Daoy (cell line): ENCODE measurements around the gene PI16. TPM values are rescaled to one million over a fixed set of nuclear protein-coding genes. Genes with fewer than 3 reads are reported as not detected.
"Not testable (repeated sequence)": the region's sequence is repeated elsewhere in the genome, so short reads cannot be mapped to it uniquely, and the experiment has no call there.

Source experiments
- DNase-seq: peaks from one replicate; pipeline ENCODE4 v3.0.0-alpha.2; 2015; ENCODE audit warnings: low read depth
- total RNA-seq: library from RNA; depleted of rRNA; stranded (reverse); fragments of >200 nt; shearing (Covaris generic); gene quantifications from 2 replicates; pipeline ENCODE4 v1.2.3, GENCODE V29; 2014

The PI16 gene
- total RNA-seq, 1 experiment from 2014 or later, result 0.06 TPM

DNA sequence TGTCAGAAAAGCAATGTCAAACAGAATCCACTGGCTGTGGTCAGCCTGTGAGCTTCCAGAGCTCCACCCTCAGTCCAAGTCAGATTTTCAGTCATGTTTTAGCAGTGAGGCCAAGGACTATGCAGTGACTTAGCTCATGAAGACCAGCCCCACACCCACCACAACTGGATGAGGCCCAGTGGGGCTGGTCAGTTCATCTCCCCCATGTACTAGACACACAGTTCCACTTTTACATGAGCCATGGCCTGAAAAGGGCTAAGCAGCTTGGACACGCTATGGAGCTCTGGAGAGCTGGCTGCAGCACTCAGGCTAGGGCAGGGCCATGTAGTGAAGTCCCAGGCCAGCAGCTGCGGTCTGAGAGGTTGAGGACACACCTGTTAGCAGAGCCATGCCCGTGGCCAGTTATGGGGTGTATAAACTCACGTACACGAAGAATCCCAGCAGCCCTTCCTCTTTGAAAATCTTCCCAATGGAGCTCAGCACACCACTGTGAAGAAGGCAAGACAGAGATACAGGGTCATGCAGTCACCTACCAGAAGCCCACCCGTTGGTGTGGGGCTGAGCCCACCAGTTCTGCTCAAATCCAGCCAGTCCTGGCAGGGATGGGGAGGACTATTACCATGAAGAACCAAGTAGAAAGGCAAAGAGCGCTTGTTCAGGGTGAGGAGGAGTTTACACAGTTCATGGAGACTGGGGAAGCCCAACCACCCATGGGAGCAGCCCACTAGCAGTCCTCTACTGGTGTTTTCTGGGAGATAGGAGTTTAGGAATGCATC is 20.9 kb downstream of the PI16 start:
- DNase-seq, result no peak

GRCh38 chr6:36976007-36976264 is 21.4 kb downstream of the PI16 start:
- DNase-seq, result no peak

DNA sequence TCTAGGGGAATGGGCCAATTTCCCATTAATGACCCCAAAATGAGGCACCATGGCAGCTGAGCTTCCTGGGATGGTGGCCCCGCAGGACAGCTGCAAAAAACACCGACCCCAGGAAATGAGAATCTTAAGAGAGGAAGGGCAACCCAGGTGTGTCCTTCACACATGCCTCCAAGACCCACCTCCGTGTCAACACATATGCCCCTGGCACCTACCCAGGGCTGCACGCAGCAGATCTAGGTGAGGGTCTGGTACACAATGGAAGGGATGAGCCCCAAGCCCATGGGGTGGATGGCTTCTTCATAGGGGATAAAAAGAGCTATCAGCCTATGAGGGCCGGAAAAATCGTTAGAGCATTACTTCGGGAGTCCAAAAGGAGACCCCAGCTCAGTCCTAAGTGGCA is 22.0 kb downstream of the PI16 start:
- DNase-seq, result no peak

DNA sequence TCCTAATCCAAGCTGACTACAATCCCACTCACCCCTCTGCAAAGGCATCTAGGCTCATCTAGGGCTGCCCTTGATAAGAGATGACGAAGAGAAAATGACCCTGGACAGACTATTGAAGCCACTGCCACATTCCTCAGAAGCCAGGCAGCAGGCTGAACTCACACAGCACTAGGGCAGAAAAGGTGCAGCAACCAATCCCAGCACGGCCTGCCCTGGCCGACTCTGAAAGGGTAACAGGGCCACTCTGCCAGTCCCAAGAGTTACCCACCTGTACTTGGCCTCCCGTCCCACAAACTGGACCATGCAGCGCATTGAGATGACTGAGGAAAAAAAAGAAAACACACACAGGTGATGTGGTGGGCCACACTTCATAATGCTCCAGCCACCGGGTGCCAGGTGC is 22.4 kb downstream of the PI16 start:
- no peak for DNase-seq

GRCh38 chr6:36977470-36977941 is 23.0 kb downstream of the PI16 start:
- DNase-seq, result peak; percentile 36

GRCh38 chr6:36978421-36979346 is 24.1 kb downstream of the PI16 start:
- DNase-seq, result no peak

DNA sequence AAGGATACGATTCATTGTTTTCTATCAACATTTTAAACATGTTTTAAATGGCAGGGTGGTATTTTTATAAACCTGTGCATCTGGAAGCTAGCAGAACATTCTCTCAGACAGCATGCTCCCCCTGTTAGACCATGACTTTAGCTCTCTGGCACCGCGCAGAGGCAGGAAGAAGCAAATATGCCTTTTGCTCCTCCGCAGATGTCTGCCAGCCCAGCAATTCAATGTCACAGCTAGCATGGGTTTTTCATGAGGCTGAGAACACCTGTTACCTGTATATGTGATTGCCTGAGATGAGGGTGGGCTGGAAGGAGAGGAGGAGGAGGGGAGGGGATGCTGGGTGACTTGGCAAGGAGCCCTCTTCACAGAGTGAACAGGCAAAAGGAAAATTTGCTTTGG is 24.8 kb downstream of the PI16 start:
- DNase-seq, result no peak

- no peak for DNase-seq
Observed at GRCh38 chr6:36980129-36980528, 25.6 kb downstream of the PI16 start.

DNA sequence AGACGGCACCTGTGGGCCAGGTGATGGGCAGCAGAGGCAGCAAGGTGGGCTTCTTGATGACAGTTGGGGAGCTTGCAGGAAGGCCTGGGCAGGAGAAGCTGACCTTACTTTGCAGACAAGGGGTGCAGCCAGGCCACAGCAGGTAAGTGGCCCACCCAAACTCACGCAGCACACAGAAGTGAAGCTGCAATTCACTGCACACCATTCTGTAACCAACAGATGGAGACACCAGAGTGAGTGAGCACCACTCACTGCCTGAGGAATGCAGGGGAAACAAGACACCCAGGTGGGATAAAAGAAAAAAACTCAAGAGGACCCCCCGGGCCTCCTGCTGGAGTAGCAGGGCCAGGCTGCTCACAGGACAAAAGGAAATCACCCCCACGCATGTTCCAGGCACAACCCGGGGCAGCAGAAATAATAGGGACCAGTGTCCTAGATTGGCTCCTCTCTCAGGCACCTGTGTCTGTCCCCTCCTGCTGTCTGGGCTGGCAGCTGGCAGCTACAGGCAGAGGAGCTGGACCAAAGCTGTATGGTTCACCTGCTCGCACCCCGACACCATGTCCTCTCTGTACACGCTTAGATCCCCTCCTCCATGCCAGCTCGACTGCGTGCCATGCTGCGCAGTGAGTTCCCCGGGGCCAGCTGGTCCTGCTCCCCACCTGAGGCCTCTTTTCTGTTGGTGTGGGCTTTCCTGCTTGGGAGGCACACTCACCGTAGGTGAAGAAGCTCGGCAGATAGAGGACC is 26.5 kb downstream of the PI16 start:
- no peak for DNase-seq

DNA sequence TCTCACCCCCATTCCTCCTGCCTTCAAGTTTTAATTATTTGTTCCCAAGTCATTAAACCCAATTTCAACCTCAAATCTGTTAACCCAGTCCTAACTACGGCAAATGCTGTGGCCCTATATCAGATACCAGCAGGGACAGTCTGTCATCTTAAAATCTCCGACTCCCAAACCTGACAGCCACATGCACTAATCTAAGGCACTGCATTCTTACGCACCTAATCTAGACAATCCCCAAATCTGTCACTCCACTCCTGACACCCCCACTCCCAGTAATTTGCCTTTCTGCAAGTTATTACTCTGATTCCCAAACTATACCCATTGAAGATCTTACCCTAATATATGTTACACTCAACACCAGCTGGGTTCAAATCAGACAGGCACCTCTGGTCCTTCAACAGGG is 29.0 kb downstream of the PI16 start:
- no peak for DNase-seq

DNA sequence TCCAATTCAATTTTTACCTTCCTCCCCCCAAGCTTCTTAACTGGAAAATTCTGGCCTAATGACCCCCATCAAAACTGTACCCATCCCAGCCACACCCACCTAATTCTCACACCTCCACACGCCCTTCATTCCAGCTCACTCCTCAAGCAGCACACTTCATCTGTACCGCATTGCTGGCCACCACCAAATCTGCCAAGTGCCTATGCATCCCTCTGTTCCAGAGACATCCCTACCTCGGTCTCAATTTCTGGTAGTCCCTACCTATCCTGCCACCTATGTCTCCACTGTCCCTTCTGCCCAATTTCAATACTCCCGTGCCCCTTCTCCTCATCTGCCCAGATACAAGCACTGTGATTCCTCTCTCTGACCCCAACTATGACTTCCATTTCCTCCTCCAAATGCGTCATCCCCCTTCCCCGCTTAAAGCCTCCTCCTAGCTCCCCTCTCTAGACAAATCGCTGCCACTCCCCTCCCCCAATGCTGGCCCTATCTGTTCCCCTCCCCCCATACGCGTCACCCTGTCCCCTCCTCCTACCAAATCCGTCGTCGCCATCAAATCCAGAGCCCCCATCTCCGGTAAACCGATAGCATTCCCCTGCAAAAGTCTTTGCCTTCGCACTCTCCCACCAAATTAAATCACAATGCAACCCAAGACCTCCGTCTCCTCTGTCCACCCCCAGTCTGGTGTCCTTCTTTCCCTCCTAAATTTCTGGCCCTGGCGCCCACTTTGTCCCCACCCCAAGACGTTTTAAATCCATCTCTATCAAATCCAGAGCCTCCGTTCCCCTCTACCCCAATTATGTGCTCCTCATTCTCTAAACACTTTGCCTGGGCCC is 30.3 kb downstream of the PI16 start:
- DNase-seq, result peak; percentile 80

GRCh38 chr6:36985417-36985807 is 30.9 kb downstream of the PI16 start:
- no peak for DNase-seq

GRCh38 chr6:36985808-36986703 is 31.5 kb downstream of the PI16 start, which contains the start of gene MTCH1:
Gene MTCH1, minus strand, starts transcription at chr6:36986196. Its CDS starts 23 bp downstream, at chr6:36986173.
- DNase-seq, result peak; percentile 96

DNA sequence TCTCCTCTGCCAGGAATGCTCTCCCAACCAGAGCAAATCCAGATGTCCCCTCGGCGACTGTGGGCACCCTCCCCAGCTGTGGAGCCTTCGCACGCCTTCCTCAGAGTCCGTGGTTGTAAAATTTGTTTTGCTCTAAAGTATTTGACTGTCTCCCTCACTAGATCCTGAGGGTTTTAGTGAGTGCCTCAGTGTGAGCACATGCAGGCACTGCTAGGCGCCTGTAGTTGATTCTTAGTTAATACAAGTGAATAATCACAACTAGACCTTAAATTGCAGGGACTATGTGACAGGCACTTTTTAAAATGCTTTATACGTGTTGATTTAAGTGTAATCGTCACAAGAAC is 32.1 kb downstream of the PI16 start:
- no peak for DNase-seq

DNA sequence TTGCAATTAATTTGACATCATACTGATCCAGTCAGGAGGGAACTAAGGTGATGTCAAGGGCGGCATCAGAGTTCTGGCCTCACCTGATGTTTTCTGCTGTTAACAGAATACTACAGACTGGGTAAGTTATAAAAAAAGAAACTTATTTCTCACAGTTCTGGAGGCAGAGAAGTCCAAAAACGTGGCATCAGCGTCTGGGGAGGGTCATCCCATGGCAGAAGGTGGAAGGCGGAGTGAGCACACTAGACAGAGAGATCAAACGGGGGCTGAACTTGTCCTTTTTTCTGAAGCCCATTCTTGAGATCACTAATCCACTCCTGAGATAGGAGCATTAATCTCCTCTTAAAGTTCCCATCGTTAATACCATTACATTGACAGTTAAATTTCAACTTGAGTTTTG is 34.7 kb downstream of the PI16 start:
- DNase-seq, result no peak

DNA sequence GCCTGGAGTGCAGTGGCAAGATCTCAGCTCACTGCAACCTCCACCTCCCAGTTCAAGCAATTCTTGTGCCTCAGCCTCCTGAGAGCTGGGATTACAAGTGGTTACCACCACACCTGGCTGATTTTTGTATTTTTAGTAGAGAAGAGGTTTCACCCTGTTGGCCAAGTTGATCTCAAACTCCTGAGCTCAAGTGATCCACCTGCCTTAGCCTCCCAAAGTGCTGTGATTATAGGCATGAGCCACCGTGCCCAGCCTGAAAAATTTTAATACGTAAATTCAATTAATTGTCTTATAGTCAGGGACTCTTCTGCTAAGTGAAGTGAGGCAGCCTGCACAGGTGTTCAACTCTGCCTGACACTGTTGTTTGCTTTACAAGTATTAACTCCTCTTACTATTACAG is 35.9 kb downstream of the PI16 start:
- not testable (repeated sequence) for DNase-seq

DNA sequence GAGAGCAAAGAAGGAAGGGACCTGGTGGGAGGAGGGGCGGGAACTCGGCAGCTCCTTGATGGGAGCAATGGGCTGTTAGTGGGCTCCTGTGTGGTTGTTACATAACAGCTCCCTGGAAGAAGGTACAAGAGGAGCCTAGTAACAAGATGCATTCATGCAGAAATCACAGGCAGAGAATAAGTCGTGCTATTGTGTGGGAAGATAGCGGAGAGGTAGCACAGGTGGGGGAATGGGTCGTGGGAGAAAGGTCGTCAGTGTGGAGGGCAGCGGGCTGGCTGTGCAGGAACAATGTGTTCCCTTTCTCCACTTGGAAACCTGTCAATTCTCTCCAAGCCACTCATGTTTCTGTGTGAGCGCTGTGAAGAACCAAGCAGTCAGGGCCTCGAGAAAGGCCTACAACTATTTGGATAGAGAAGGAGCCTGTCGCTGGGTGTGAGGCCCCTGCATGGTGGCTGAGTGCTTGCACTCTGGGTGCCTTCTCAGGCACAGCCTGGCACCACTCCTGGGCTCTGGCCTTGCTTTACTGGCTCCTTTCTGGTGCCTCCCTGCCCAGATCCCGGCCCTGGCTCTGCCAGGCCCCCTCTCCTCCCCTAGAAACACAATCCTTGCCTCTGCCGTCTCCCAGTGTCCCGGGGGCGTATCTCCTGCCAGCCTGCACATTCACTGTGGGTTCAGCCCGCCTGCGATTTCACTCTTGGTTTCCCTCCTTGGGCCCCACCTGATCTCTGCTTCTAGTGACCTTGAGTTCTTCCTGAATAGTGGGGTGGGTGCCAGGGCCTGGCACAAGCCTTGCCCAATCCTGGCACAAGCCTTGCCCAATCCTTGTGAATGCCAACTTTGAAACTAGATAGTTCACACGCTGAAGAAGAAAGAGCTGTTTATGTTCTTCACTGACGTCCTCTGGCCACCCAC is 43.5 kb downstream of the PI16 start:
- DNase-seq, result no peak

- no peak for DNase-seq
Observed at GRCh38 chr6:36998723-36999038, 44.1 kb downstream of the PI16 start.

GRCh38 chr6:36999061-36999750 is 44.7 kb downstream of the PI16 start:
- no peak for DNase-seq
